HepG2 (cell line): Measurements from ENCODE around the gene PRKCZ. TPM values are rescaled to one million over a fixed set of nuclear protein-coding genes. Genes with fewer than 3 reads are reported as not detected.

Experiments
- ATAC-seq: fragments of 200-7000 bp; cut with Tn5 transposase; 3 replicates; pipeline ENCODE4 v1.9.1; 2020; ENCODE audit warnings: mild to moderate bottlenecking, moderate library complexity
- BruUV-seq: library from RNA; stranded (reverse); fragments of 400-500 nt; replicated peaks from 2 replicates; lab custom pipeline; 2021; lab: Mats Ljungman, UMichigan
- CTCF ChIA-PET: fragments of 300-600 bp; formaldehyde crosslinking; extraction: SDS; loops from one replicate; lab custom pipeline; 2021; ENCODE audit warnings: low total read pairs, inconsistent platforms, low intra/inter-chr PET ratio; lab: Yijun Ruan, JAX
- POLR2A ChIA-PET: fragments of 350-600 bp; sonication (Branson Sonifier 250); formaldehyde crosslinking; loops from one replicate; lab custom pipeline; 2020; ENCODE audit warnings: antibody characterized with exemption, inconsistent platforms; lab: Yijun Ruan, JAX
- DNase-seq: peaks from one replicate; pipeline ENCODE4 v3.0.0-alpha.2; 2015; ENCODE audit warnings: low spot score
- FAIRE-seq: peaks from 3 replicates; lab custom pipeline; 2011; peaks lifted over from hg19 to GRCh38; lab: Jason Lieb, UNC
- H2AFZ ChIP-seq: one replicate; pipeline ENCODE4 v1.6.1; 2011; ENCODE audit warnings: low read length, inconsistent platforms
- H3K27ac ChIP-seq: fragments of 300-600 bp; 3 replicates; pipeline ENCODE4 v1.8.0; 2011; ENCODE audit warnings: mixed run types, mild to moderate bottlenecking, mixed read lengths, low read length, inconsistent platforms; ENCODE audit not compliant: insufficient read depth; ENCODE audit errors: extremely low read length
- H3K27me3 ChIP-seq, 2 experiments: fragments of 200-600 bp in 1 of 2; 2 replicates in 1 of 2; 3 replicates in 1 of 2; pipeline versions ENCODE4 v1.6.0 to v1.8.0; 2011; ENCODE audit warnings: low read length in 2 of 2, mild to moderate bottlenecking in 2 of 2, moderate library complexity in 2 of 2, inconsistent platforms in 1 of 2; ENCODE audit not compliant: insufficient read depth in 2 of 2, control insufficient read depth in 1 of 2
- H3K36me3 ChIP-seq, 2 experiments: fragments of 200-600 bp in 1 of 2; replicated peaks in 1 of 2; 2 replicates in 1 of 2; 3 replicates in 1 of 2; pipeline versions ENCODE4 v1.5.1 to v1.8.0; 2011; ENCODE audit warnings: low read length in 2 of 2, inconsistent platforms in 1 of 2; ENCODE audit not compliant: insufficient read depth in 2 of 2, control insufficient read depth in 1 of 2
- H3K4me1 ChIP-seq: 2 replicates; pipeline ENCODE4 v1.5.1; 2012; ENCODE audit warnings: low read length, inconsistent platforms; ENCODE audit not compliant: insufficient read depth
- H3K4me2 ChIP-seq: 2 replicates; pipeline ENCODE4 v1.6.0; 2011; ENCODE audit warnings: low read depth, low read length, inconsistent platforms
- H3K4me3 ChIP-seq, 3 experiments: fragments of 200-600 bp in 1 of 3; sonication (generic), shearing (Covaris generic) in 1 of 3; replicated peaks in 1 of 3; 2 replicates each; pipeline ENCODE4 v1.5.1; 2011 to 2016; ENCODE audit warnings: low read length in 3 of 3, inconsistent platforms in 2 of 3, low read depth in 2 of 3, mild to moderate bottlenecking in 2 of 3, control low read depth in 1 of 3, mixed read lengths in 1 of 3; ENCODE audit not compliant: insufficient read depth in 1 of 3
- H3K79me2 ChIP-seq: one replicate; pipeline ENCODE4 v1.6.1; 2011; ENCODE audit warnings: low read length, inconsistent platforms; ENCODE audit not compliant: insufficient read depth
- H3K9ac ChIP-seq: 2 replicates; pipeline ENCODE4 v1.6.0; 2011; ENCODE audit warnings: mild to moderate bottlenecking, low read depth, low read length, inconsistent platforms; ENCODE audit not compliant: insufficient read depth
- H3K9me3 ChIP-seq: 2 replicates; pipeline ENCODE4 v1.5.1; 2012; ENCODE audit warnings: mild to moderate bottlenecking, low read length
- H4K20me1 ChIP-seq: 2 replicates; pipeline ENCODE4 v1.6.0; 2011; ENCODE audit warnings: inconsistent platforms, mild to moderate bottlenecking, low read length, moderate library complexity; ENCODE audit not compliant: insufficient read depth
- DR1 ChIP-seq: sonication (generic); formaldehyde crosslinking; IDR thresholded peaks from 2 replicates; pipeline ENCODE4 v1.8.0; 2021; ENCODE audit warnings: mild to moderate bottlenecking, missing genetic modification reagents, inconsistent platforms
- EHMT2 ChIP-seq: fragments of 200-600 bp; sonication (generic); IDR thresholded peaks from 2 replicates; pipeline ENCODE4 v1.7.0; 2017; ENCODE audit warnings: antibody characterized with exemption, low read depth, low read length, borderline replicate concordance
- FOXK2 ChIP-seq: fragments of 450-650 bp; IDR thresholded peaks from 2 replicates; pipeline ENCODE4 v1.6.1; 2016
- HOXA9 ChIP-seq: sonication (generic); formaldehyde crosslinking; IDR thresholded peaks from 2 replicates; pipeline ENCODE4 v1.8.1; 2022; ENCODE audit warnings: missing genetic modification reagents, mild to moderate bottlenecking, moderate library complexity, borderline replicate concordance
- KAT2B ChIP-seq: fragments of 150-350 bp; IDR thresholded peaks from 2 replicates; pipeline ENCODE4 v1.6.1; 2014; ENCODE audit warnings: low read depth, low read length, borderline replicate concordance
- SP5 ChIP-seq: IDR thresholded peaks from 2 replicates; pipeline ENCODE4 v1.6.1; 2016; ENCODE audit warnings: low read depth, borderline replicate concordance
- SUZ12 ChIP-seq: fragments of 150-350 bp; IDR thresholded peaks from 2 replicates; pipeline ENCODE4 v1.6.1; 2014; ENCODE audit warnings: low read depth, low read length
- TCF12 ChIP-seq, 2 experiments: fragments of 450-650 bp in 1 of 2; sonication (generic) in 1 of 2; formaldehyde crosslinking in 1 of 2; IDR thresholded peaks; 2 replicates each; pipeline versions ENCODE4 v1.6.1 to v1.8.0; 2017 to 2022; ENCODE audit warnings: antibody characterized with exemption in 1 of 2, mild to moderate bottlenecking in 1 of 2, missing genetic modification reagents in 1 of 2, moderate library complexity in 1 of 2
- TGIF2 ChIP-seq: IDR thresholded peaks from 2 replicates; pipeline ENCODE4 v1.6.1; 2016; ENCODE audit warnings: control low read depth, missing compliant biosample characterization
- ZNF224 ChIP-seq: sonication (generic); formaldehyde crosslinking; IDR thresholded peaks from 2 replicates; pipeline ENCODE4 v1.5.0; 2020; ENCODE audit warnings: mild to moderate bottlenecking, missing genetic modification reagents
- ZNF598 ChIP-seq: sonication (generic); formaldehyde crosslinking; IDR thresholded peaks from 2 replicates; pipeline ENCODE4 v1.5.1; 2020; ENCODE audit warnings: mild to moderate bottlenecking, missing genetic modification reagents, borderline replicate concordance
- ZSCAN30 ChIP-seq: sonication (generic); formaldehyde crosslinking; IDR thresholded peaks from 2 replicates; pipeline ENCODE4 v1.5.0; 2020; ENCODE audit warnings: mild to moderate bottlenecking, missing genetic modification reagents
- ZZZ3 ChIP-seq: sonication (generic); formaldehyde crosslinking; IDR thresholded peaks from 2 replicates; pipeline ENCODE4 v1.4.0; 2020; ENCODE audit warnings: missing genetic modification reagents, mild to moderate bottlenecking, borderline replicate concordance
- WGBS: methylation state at CpG from one replicate; pipeline ENCODE4 v1.1.6; 2017; ENCODE audit warnings: low lambda C conversion rate; 5-methylcytosine and 5-hydroxymethylcytosine counted together
- in situ Hi-C: cut with HindIII; loops from 2 replicates; pipeline ENCODE4 v1.10.0; 2017; ENCODE audit warnings: low pct_unique_long_range_greater_than_20kb; ENCODE audit not compliant: extremely low pct_ligation_motif_present
- intact Hi-C: fragments of 100-400 bp; cut with micrococcal nuclease; formaldehyde crosslinking; loops from one replicate; pipeline ENCODE4 v1.10.0; 2022; ENCODE audit not compliant: unreplicated experiment
- polyA plus RNA-seq, 8 experiments: library from polyadenylated mRNA; depleted of rRNA in 3 of 8; stranded (reverse) in 7 of 8; unstranded in 1 of 8; fragments of >200 nt; fragmentation: Illumina TruSeq in 4 of 8; extraction: Trizol in 4 of 8; gene quantifications; 2 replicates each; pipeline versions ENCODE4 v1.2.1 to v1.2.3, GENCODE V29; 2011 to 2016; ENCODE audit warnings: low read depth in 4 of 8, missing spikeins in 1 of 8, mixed read lengths in 1 of 8; ENCODE audit not compliant: insufficient read depth in 1 of 8
- total RNA-seq, 5 experiments: library from RNA; depleted of rRNA; stranded (reverse); fragments of >200 nt; fragmentation: Illumina TruSeq; extraction: Trizol; gene quantifications; 2 replicates each; pipeline ENCODE4 v1.2.3, GENCODE V29; 2016; ENCODE audit warnings: low read depth in 1 of 5
- TF ChIP-seq, protein P1 (sequence below), 2 experiments: sonication (generic) in 1 of 2; formaldehyde crosslinking in 1 of 2; IDR thresholded peaks; 2 replicates each; pipeline versions ENCODE4 v1.4.0 to v1.6.1; 2018 to 2020; ENCODE audit warnings: missing genetic modification reagents in 2 of 2, borderline replicate concordance in 1 of 2, low read depth in 1 of 2, mild to moderate bottlenecking in 1 of 2, missing biosample characterization in 1 of 2

The PRKCZ gene
- total and polyA plus RNA-seq, 2 of the 13 experiments (the other 11 are each of a cell fraction or from before 2014, with no cell fraction given): 34.7 to 85.2 TPM

DNA sequence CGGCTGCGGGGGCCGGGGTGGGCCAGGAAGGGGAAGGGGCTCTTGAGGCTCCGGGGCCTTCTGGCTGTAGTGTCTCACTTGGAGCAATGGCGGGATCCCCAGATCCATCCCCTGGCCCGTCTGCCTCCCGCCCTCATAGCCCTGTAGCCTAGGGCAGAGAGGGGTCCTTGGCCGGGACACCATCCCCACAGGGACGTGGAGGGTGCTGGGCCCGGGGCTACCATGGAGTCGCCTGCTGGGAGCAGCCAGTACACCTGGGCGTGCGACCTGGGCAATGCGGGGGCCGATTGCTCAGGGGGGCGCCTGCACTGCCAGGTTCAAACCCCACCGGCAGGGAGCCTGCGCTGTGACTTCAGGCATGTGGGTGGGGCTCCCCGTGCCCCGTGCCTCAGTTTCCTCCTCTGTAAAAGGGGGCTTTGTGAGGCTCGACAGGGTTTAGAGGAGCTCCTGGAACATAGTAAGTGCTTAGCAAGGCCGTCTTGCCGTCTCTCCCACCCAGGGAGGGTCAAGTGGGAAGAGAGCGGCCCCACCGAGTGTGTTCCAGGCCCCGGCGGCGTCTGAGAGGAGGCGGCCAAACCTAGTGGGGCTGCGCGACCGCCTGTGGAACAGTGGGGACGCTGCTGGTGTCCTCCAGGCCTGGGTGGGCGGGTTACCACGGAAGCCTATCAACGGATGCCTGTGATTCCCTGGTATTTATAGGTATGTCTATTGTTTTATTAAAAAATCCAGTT, 20.8 kb downstream of the PRKCZ start:
- Histone ChIP-seq H3K79me2 (peaks cover 2% of the 10 kb centered on the region), H3K9me3 (no peaks in the 10 kb centered on the region), H3K27ac (no peak overlapping the region), H2AFZ (no peak overlapping the region), H4K20me1 (no peaks in the 10 kb centered on the region), H3K9ac (no peak overlapping the region), H3K4me1 (peaks cover 14% of the 10 kb centered on the region), H3K4me3 (no peak overlapping the region), H3K27me3 (no peaks in the 10 kb centered on the region), H3K4me2 (no peak overlapping the region), H3K36me3 (peaks cover 2 to 4% of the 10 kb centered on the region in 2 experiments; a peak in 2 of 5 replicates)
- TF ChIP-seq FOXK2 (no peak), HOXA9 (CRISPR knock-in tag) (no peak), DR1 (no peak), TGIF2 (CRISPR knock-in tag) (no peak), ZZZ3 (CRISPR knock-in tag) (no peak), SUZ12 (no peak), EHMT2 (no peak), ZSCAN30 (no peak), SP5 (CRISPR knock-in tag) (no peak), ZNF224 (CRISPR knock-in tag) (no peak), KAT2B (no peak), TCF12 (IDR thresholded peaks at IDR 0.05) (no peak), TCF12 (CRISPR knock-in tag; IDR thresholded peaks at IDR 0.05) (no peak), ZNF598 (CRISPR knock-in tag) (no peak)
- TF ChIP-seq, protein P1, sequence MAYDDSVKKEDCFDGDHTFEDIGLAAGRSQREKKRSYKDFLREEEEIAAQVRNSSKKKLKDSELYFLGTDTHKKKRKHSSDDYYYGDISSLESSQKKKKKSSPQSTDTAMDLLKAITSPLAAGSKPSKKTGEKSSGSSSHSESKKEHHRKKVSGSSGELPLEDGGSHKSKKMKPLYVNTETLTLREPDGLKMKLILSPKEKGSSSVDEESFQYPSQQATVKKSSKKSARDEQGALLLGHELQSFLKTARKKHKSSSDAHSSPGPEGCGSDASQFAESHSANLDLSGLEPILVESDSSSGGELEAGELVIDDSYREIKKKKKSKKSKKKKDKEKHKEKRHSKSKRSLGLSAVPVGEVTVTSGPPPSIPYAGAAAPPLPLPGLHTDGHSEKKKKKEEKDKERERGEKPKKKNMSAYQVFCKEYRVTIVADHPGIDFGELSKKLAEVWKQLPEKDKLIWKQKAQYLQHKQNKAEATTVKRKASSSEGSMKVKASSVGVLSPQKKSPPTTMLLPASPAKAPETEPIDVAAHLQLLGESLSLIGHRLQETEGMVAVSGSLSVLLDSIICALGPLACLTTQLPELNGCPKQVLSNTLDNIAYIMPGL (CRISPR knock-in tag; IDR thresholded peaks at IDR 0.05; ENCODE audit: borderline replicate concordance in 1 of 2, low read depth in 1 of 2): no peak
- in situ Hi-C loops: no loop called here
- WGBS: 95% methylated on average over 20 of the region's 36 CpGs
- ChIA-PET POLR2A (no interaction called here), CTCF (no interaction called here)
- intact Hi-C loops: no loop called here
- DNase-seq: no peak
- FAIRE-seq: no peak
- BruUV-seq: no TSS peak
- no peak for ATAC-seq
